ENCODE data around the gene GLS.
"Not testable (repeated sequence)": the region's sequence is repeated elsewhere in the genome, so short reads cannot be mapped to it uniquely, and the experiment has no call there.

DNA sequence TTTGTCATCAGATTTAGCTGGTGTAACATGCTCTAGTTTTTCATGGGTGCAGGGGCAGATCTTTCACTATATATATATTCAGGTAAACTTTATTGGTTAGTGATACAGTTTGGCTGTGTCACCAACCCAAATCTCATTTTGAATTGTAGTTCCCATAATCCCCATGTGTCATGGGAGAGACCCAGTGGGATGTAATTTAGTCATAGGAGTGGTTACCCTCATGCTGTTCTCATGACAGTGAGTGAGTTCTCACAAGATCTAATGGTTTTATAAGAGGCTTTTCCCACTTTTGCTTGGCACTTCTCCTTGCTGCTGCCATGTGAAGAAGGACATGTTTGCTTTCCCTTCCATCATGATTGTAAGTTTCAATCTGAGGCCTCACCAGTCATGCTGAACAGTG is 18.5 kb upstream of the GLS start:
- TF ChIP-seq, protein P1, sequence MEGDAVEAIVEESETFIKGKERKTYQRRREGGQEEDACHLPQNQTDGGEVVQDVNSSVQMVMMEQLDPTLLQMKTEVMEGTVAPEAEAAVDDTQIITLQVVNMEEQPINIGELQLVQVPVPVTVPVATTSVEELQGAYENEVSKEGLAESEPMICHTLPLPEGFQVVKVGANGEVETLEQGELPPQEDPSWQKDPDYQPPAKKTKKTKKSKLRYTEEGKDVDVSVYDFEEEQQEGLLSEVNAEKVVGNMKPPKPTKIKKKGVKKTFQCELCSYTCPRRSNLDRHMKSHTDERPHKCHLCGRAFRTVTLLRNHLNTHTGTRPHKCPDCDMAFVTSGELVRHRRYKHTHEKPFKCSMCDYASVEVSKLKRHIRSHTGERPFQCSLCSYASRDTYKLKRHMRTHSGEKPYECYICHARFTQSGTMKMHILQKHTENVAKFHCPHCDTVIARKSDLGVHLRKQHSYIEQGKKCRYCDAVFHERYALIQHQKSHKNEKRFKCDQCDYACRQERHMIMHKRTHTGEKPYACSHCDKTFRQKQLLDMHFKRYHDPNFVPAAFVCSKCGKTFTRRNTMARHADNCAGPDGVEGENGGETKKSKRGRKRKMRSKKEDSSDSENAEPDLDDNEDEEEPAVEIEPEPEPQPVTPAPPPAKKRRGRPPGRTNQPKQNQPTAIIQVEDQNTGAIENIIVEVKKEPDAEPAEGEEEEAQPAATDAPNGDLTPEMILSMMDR (IDR thresholded peaks at IDR 0.05; ENCODE audit: low read depth, low read length), result not testable (repeated sequence)
- not testable (repeated sequence) for TF ChIP-seq EZH2phosphoT487 (IDR thresholded peaks at IDR 0.05; ENCODE audit: low read depth)
